Suppressor macrophage treated with lipopolysaccharide for 1 hour (primary cell): ENCODE results near the gene SPG21.

Experiments
- DNase-seq, 3 donors: peaks; one replicate each; pipeline ENCODE4 v3.0.0-alpha.2; 2020 to 2022

SPG21 gene

GRCh38 chr15:64938192-64938591 lies 51.5 kb downstream of the SPG21 start:
- DNase-seq: no peak

- no peak for DNase-seq
These were observed 55.7 kb downstream of the SPG21 start for GRCh38 chr15:64934023-64934422.

GRCh38 chr15:64931381-64931780 lies 58.3 kb downstream of the SPG21 start:
- no peak for DNase-seq

- DNase-seq: no peak
These were observed 58.8 kb downstream of the SPG21 start for GRCh38 chr15:64930778-64931371.

GRCh38 chr15:64930019-64930652 lies 59.6 kb downstream of the SPG21 start:
- DNase-seq: no peak

- no peak for DNase-seq
These were observed 61.0 kb downstream of the SPG21 start for GRCh38 chr15:64928626-64929220.

GRCh38 chr15:64926661-64927060 lies 63.1 kb downstream of the SPG21 start:
- DNase-seq: no peak

- DNase-seq: no peak
These were observed 64.1 kb downstream of the SPG21 start for GRCh38 chr15:64925335-64926330.

- no peak for DNase-seq
These were observed 66.2 kb downstream of the SPG21 start for GRCh38 chr15:64923546-64923945.

GRCh38 chr15:64921711-64922110 lies 68.0 kb downstream of the SPG21 start:
- no peak for DNase-seq

GRCh38 chr15:64919721-64920120 lies 70.0 kb downstream of the SPG21 start:
- no peak for DNase-seq

GRCh38 chr15:64917211-64917610 lies 72.5 kb downstream of the SPG21 start:
- no peak for DNase-seq

- DNase-seq: no peak
These were observed 73.3 kb downstream of the SPG21 start for GRCh38 chr15:64916365-64916764.

- no peak for DNase-seq
These were observed 74.0 kb downstream of the SPG21 start for GRCh38 chr15:64915518-64916227.
